Activated naive CD4-positive, alpha-beta T cell treated with anti-CD3 and anti-CD28 coated beads for 36 hours (primary cell): ENCODE measurements around the gene AK6. TPM values are rescaled to one million over a fixed set of nuclear protein-coding genes. Genes with fewer than 3 reads are reported as not detected.
"Not testable (repeated sequence)": the region's sequence is repeated elsewhere in the genome, so short reads cannot be mapped to it uniquely, and the experiment has no call there.

Experiments used
- CTCF ChIA-PET: fragments of 350-600 bp; sonication (Branson Sonifier 250); formaldehyde crosslinking; loops from one replicate; lab custom pipeline; 2021; ENCODE audit warnings: antibody characterized with exemption; lab: Charles Lee
- DNase-seq: peaks from one replicate; pipeline ENCODE4 v3.0.0-alpha.2; 2020
- H3K27ac Mint-ChIP-seq: one replicate; pipeline ENCODE4 v1.8.0; 2021; ENCODE audit warnings: mild to moderate bottlenecking, mixed read lengths
- H3K27me3 Mint-ChIP-seq: one replicate; pipeline ENCODE4 v1.8.0; 2021; ENCODE audit warnings: low read depth, mixed read lengths
- H3K36me3 Mint-ChIP-seq: one replicate; pipeline ENCODE4 v1.8.0; 2021; ENCODE audit warnings: low read depth, mixed read lengths
- H3K4me1 Mint-ChIP-seq: one replicate; pipeline ENCODE4 v1.8.0; 2021; ENCODE audit warnings: low read depth, mixed read lengths
- H3K4me3 Mint-ChIP-seq: one replicate; pipeline ENCODE4 v1.8.0; 2021; ENCODE audit warnings: mild to moderate bottlenecking, moderate library complexity, mixed read lengths
- H3K9me3 Mint-ChIP-seq: one replicate; pipeline ENCODE4 v1.8.0; 2021; ENCODE audit warnings: mixed read lengths
- intact Hi-C: fragments of 100-400 bp; cut with micrococcal nuclease; formaldehyde crosslinking; loops from one replicate; pipeline ENCODE4 v1.15.1; 2023
- total RNA-seq, 2 experiments: library from RNA; stranded (reverse); gene quantifications; one replicate each; pipeline ENCODE4 v1.2.3, GENCODE V29; 2021

The AK6 gene
- total RNA-seq, 2 experiments from 2014 or later: 102 to 103 TPM

- H3K9me3 Mint-ChIP-seq, H3K36me3 Mint-ChIP-seq, H3K27me3 Mint-ChIP-seq, DNase-seq, H3K27ac Mint-ChIP-seq: not testable (repeated sequence)
- peak overlapping the region; percentile 9 for H3K4me3 Mint-ChIP-seq
- CTCF ChIA-PET: interaction anchor here (0.6 to 4.9 kb wide), 15 partner anchors 9 to 310 kb away, joined by 3 to 29 read pairs (median 4); partner anchors contain the start of gene SLC30A5
- intact Hi-C loops: loop anchor here (1.0 to 2.0 kb wide), 5 partner anchors 99 to 290 kb away; partner anchors contain the start of genes CCNB1 and CDK7
- peaks cover 13% of the 10 kb centered on the region for H3K4me1 Mint-ChIP-seq
These were observed 35.5 kb downstream of the AK6 start for GRCh38 chr5:69333668-69334315.

GRCh38 chr5:69331528-69332445 is 37.5 kb downstream of the AK6 start:
- Mint-ChIP-seq H3K9me3 (no peaks in the 10 kb centered on the region), H3K4me3 (peak overlapping the region; percentile 94), H3K36me3 (peaks cover 4% of the 10 kb centered on the region), H3K4me1 (peaks cover 13% of the 10 kb centered on the region), H3K27me3 (no peaks in the 10 kb centered on the region), H3K27ac (no peak overlapping the region)
- CTCF ChIA-PET: interaction anchor here (1.8 kb wide), 1 partner anchor 308 kb away, joined by 4 read pairs; no protein-coding TSS in a partner anchor
- intact Hi-C loops: loop anchor here (1.0 to 2.0 kb wide), 4 partner anchors 38 to 142 kb away; partner anchors contain the start of genes AK6, CDK7, CENPH and RAD17
- no peak for DNase-seq

- no peak overlapping the region for H3K4me3 Mint-ChIP-seq
- no peaks in the 10 kb centered on the region for H3K27me3 Mint-ChIP-seq
- intact Hi-C loops: no loop called here
- CTCF ChIA-PET: no interaction called here
- no peak overlapping the region for H3K27ac Mint-ChIP-seq
- peaks cover 4% of the 10 kb centered on the region for H3K36me3 Mint-ChIP-seq
- peaks cover 13% of the 10 kb centered on the region for H3K4me1 Mint-ChIP-seq
- DNase-seq: no peak
- H3K9me3 Mint-ChIP-seq: no peaks in the 10 kb centered on the region
These were observed 39.3 kb downstream of the AK6 start for GRCh38 chr5:69329905-69330489.

- peaks cover 2% of the 10 kb centered on the region for H3K4me1 Mint-ChIP-seq
- no peak for DNase-seq
- no peaks in the 10 kb centered on the region for H3K9me3 Mint-ChIP-seq
- no peaks in the 10 kb centered on the region for H3K27me3 Mint-ChIP-seq
- peaks cover 1% of the 10 kb centered on the region for H3K36me3 Mint-ChIP-seq
- no peak overlapping the region for H3K4me3 Mint-ChIP-seq
- H3K27ac Mint-ChIP-seq: no peak overlapping the region
- intact Hi-C loops: no loop called here
- CTCF ChIA-PET: no interaction called here
These were observed 43.0 kb downstream of the AK6 start for GRCh38 chr5:69326365-69326764.

- H3K9me3 Mint-ChIP-seq: no peaks in the 10 kb centered on the region
- H3K4me3 Mint-ChIP-seq: no peak overlapping the region
- intact Hi-C loops: no loop called here
- CTCF ChIA-PET: no interaction called here
- H3K36me3 Mint-ChIP-seq: peaks cover 26% of the 10 kb centered on the region
- no peak for DNase-seq
- no peaks in the 10 kb centered on the region for H3K4me1 Mint-ChIP-seq
- no peaks in the 10 kb centered on the region for H3K27me3 Mint-ChIP-seq
- H3K27ac Mint-ChIP-seq: no peak overlapping the region
These were observed 51.9 kb downstream of the AK6 start for GRCh38 chr5:69317391-69317790.

GRCh38 chr5:69315972-69316371 is 53.3 kb downstream of the AK6 start:
- CTCF ChIA-PET: interaction anchor here (0.6 kb wide), 1 partner anchor 18 kb away, joined by 7 read pairs; no protein-coding TSS in a partner anchor
- Mint-ChIP-seq H3K4me3 (no peak overlapping the region), H3K36me3 (peaks cover 32% of the 10 kb centered on the region), H3K4me1 (no peaks in the 10 kb centered on the region), H3K27me3 (no peaks in the 10 kb centered on the region), H3K27ac (no peak overlapping the region), H3K9me3 (no peaks in the 10 kb centered on the region)
- intact Hi-C loops: no loop called here
- no peak for DNase-seq

GRCh38 chr5:69313428-69313827 is 55.9 kb downstream of the AK6 start:
- Mint-ChIP-seq H3K4me1 (peaks cover 5% of the 10 kb centered on the region), H3K27me3 (no peaks in the 10 kb centered on the region), H3K9me3 (peaks cover 3% of the 10 kb centered on the region), H3K27ac (no peak overlapping the region), H3K4me3 (no peak overlapping the region), H3K36me3 (peaks cover 46% of the 10 kb centered on the region)
- no peak for DNase-seq
- intact Hi-C loops: no loop called here
- CTCF ChIA-PET: no interaction called here

- peaks cover 50% of the 10 kb centered on the region for H3K36me3 Mint-ChIP-seq
- intact Hi-C loops: no loop called here
- H3K4me1 Mint-ChIP-seq: peaks cover 7% of the 10 kb centered on the region
- no peak for DNase-seq
- no peak overlapping the region for H3K4me3 Mint-ChIP-seq
- CTCF ChIA-PET: interaction anchor here (0.7 kb wide), 2 partner anchors 26 to 235 kb away, joined by 4 read pairs; no protein-coding TSS in a partner anchor
- H3K27ac Mint-ChIP-seq: no peak overlapping the region
- H3K27me3 Mint-ChIP-seq: no peaks in the 10 kb centered on the region
- peaks cover 3% of the 10 kb centered on the region for H3K9me3 Mint-ChIP-seq
These were observed 56.7 kb downstream of the AK6 start for GRCh38 chr5:69312459-69313160.

- H3K4me3 Mint-ChIP-seq: no peak overlapping the region
- no peak for DNase-seq
- H3K36me3 Mint-ChIP-seq: peaks cover 53% of the 10 kb centered on the region
- peaks cover 7% of the 10 kb centered on the region for H3K4me1 Mint-ChIP-seq
- peaks cover 3% of the 10 kb centered on the region for H3K9me3 Mint-ChIP-seq
- H3K27me3 Mint-ChIP-seq: no peaks in the 10 kb centered on the region
- H3K27ac Mint-ChIP-seq: no peak overlapping the region
- intact Hi-C loops: no loop called here
- CTCF ChIA-PET: no interaction called here
These were observed 59.9 kb downstream of the AK6 start for GRCh38 chr5:69309380-69309779.

GRCh38 chr5:69308046-69308553 is 61.2 kb downstream of the AK6 start:
- Mint-ChIP-seq H3K4me1 (peaks cover 7% of the 10 kb centered on the region), H3K9me3 (peaks cover 3% of the 10 kb centered on the region), H3K4me3 (no peak overlapping the region), H3K27me3 (no peaks in the 10 kb centered on the region), H3K27ac (no peak overlapping the region), H3K36me3 (peaks cover 53% of the 10 kb centered on the region)
- CTCF ChIA-PET: no interaction called here
- DNase-seq: no peak
- intact Hi-C loops: no loop called here

GRCh38 chr5:69305512-69305911 is 63.8 kb downstream of the AK6 start:
- intact Hi-C loops: no loop called here
- Mint-ChIP-seq H3K9me3 (peaks cover 3% of the 10 kb centered on the region), H3K27ac (no peak overlapping the region), H3K4me1 (peaks cover 7% of the 10 kb centered on the region), H3K36me3 (peaks cover 38% of the 10 kb centered on the region), H3K4me3 (no peak overlapping the region), H3K27me3 (no peaks in the 10 kb centered on the region)
- no peak for DNase-seq
- CTCF ChIA-PET: interaction anchor here (0.6 kb wide), 1 partner anchor 101 kb away, joined by 4 read pairs; no protein-coding TSS in a partner anchor
